GM21423 (cell line): Measurements from ENCODE around the gene MCTP1.

ENCODE experiments used
- ATAC-seq: cut with Tn5 transposase; IDR thresholded peaks from one replicate; pipeline ENCODE4 v1.9.1; 2021; ENCODE audit warnings: mild to moderate bottlenecking, moderate library complexity; ENCODE audit not compliant: unreplicated experiment

The MCTP1 gene

DNA sequence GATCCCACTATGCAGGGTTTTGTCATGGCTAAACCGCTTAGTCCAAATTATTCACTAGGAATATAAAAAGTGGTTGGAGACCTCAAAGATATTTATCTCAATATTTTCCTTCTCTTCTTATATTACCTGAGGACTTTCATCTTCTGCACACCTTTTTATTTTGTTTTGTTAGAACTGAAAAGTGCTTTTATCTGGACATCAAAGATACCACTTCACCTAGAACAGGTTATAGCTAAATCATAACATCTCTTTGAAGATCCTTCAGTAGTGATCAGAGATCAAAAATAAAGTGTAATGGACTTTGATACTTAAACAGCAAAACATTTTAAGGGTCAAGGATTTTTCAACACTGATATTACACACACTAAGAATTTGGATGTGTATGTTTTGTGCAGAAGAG, 160.2 kb downstream of the MCTP1 start:
- no peak for ATAC-seq

DNA sequence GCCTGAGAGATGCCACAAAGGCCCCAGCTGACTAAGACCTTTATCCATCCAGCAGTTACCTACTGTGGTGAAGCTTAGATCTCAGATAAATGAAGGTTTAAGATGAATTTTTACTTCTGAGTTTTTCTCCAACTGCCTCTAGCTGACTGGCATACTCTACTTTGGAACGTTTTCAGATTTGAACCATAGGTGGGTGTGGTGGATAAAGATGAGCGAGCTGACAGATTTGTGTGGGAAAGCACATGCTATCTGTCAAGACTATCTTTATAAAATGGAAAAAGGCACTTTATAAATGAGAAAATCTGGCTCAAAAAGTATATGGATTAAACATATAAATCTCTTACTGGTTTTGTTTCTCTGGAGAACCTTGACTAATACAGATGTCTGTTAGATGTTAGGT, 160.8 kb downstream of the MCTP1 start:
- ATAC-seq, result no peak

DNA sequence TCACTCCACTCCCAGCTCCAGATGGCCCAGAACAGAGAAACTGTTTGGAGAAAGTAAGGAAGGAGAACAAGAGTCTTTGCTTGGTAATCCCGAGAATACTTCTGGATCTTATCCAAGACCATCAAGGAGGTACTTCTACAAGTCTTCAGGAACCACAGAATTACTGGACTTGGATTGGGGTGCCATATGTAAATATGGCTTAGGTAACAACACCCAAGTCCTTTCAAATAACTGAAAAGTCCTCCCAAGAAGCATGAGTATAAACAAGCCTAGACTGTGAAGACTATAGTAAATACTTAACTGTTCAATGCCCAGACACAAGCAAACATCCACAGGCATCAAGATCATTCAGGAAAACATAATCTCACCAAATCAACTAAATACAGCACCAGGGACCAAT, 170.0 kb downstream of the MCTP1 start:
- ATAC-seq, result no peak

DNA sequence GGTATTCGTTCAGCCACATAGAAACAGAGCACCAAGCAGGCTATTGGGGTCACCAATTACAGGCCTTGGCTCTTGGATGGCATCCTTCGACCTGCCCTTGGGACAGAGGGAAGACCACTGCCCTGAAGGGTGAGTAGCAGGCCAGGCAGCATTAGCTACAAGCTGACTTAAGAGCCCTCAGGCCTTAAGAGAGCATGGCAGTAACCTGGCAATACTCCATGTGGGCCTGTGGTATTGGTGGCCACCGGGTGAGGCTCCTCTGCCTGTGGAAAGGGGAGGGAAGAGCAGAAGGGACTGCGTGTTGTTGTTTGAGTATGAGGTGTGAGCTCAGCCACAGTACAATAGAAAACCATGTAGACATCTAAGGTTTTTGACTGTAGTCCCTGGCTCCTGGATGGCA, 170.6 kb downstream of the MCTP1 start:
- ATAC-seq, result no peak

DNA sequence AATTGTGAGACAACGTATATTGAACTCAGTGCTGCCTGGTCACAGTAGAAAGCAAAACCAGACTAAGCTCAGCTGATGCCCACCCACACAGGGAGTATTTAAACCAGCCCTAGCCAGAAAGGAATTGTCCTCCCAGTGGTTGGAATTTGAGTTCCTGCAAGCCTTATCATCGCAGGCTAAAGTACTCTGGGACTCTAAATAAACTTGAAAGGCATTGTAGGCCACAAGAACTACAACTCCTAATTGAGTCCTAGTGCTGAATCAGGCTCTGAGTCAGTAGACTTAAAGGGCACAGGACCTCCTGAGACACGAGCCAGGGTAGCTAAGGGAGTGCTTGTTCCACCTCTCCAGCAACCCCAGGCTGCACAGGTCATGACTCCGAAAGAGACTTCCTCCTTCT, 171.4 kb downstream of the MCTP1 start:
- no peak for ATAC-seq

DNA sequence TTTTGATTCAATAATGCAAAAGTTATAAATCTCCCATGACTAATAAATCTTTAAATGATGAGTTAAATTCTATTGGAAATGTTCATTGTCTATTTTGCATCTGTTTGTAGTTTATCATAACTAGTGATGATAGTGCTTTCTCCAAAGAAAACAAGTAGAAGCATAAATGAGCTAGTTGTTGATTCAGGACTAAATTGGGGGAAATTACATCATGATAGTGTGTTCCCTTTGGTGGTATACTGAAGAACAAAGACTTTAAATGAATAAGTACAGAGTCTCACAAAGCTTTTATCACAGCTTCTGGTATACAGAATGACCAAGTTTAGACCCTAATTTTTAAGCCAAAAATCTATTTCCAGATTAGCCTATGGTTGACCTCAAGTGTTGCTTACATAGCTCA, 173.8 kb downstream of the MCTP1 start:
- ATAC-seq, result no peak

DNA sequence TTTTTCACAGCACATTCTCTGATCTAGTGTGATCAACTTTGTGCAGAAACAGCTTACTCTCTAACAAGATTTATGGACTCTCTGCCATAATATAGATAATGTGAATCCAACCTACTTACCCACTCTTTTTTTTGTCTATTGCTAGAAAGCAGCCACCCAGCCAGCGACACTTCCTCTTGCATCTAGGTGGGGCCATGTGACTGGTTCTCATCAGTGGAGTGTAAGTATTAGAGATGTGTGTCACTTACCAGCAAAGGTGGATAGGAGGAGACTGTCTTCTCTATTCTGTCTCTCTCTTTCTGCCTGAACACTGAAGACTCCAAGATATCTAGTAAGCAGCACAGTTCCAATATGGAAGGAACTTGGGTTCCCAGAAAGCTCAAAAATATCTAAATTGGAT, 174.8 kb downstream of the MCTP1 start:
- no peak for ATAC-seq

DNA sequence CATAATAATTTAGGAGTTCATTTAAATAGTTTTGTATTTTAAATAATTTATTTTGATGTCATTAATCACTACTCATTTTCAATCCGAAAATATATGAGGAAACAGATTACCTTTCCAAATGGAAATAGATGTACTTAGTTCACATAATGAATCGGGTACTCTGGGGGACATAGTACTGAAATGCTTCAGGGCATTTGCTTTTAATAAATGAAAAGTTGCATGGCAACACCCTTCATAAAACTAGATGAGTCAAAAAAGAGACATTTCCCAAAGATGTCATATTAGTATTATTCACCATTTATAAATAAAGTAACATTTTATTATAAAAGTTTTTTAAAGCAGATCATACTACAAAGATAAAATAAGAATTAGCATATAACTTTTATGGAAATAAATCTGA, 177.8 kb downstream of the MCTP1 start:
- no peak for ATAC-seq

DNA sequence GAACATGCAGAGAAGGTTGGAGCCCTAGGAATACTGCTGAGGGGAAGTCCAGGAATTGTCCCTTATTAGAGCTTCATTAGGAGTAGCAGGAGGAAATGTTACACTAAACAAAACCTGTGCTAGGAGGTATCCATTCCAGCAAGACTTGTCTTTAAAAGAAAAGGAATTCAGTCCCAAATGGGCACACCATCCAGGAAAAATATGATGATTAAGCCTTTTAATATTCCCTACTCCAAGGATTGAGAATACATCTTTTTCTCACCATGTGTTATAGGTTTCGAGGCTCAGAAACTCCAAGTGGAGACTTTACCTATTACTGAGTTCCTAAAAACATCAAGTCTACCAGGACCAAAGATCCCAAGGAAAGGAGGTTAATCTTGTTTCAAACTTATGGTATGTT, 179.3 kb downstream of the MCTP1 start:
- no peak for ATAC-seq

DNA sequence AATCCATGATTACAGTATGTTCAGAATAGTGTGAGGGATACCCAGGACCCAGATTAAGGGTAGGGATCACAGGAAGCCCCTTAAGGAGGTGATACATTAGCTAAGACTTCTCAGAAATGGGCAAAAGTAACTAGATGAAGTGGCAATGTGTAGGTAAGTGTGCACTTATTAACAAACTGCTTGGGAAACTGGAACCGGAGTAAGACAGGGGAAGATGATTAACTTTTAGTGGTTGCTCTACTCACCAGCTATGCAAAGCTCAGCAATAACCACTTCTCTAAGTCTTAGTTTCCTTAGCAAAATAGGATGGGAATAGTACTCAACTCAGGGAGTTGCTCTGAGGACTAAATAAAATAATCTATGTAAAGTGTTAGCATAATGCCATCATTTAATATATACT, 182.2 kb downstream of the MCTP1 start:
- ATAC-seq, result peak; percentile 98

DNA sequence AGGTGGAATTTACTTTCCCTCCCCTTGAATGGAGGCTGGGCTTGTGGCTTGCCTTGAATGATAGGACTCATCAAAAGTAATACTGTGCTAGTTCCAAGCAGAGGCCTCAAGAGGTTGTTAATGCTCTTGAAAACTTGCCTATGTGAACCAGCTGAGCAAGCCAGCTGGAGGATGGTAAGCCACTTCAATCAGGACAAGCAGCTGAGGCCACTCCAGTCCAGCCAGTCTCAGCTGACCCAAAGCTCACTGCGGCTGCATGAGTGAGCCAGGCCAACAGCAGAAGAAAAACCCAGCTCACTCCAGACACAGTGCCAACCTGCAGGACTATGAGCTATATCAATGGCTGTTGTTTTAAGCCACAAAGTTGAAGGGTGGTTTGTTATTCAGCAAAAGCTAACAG, 182.8 kb downstream of the MCTP1 start:
- ATAC-seq, result peak; percentile 38

DNA sequence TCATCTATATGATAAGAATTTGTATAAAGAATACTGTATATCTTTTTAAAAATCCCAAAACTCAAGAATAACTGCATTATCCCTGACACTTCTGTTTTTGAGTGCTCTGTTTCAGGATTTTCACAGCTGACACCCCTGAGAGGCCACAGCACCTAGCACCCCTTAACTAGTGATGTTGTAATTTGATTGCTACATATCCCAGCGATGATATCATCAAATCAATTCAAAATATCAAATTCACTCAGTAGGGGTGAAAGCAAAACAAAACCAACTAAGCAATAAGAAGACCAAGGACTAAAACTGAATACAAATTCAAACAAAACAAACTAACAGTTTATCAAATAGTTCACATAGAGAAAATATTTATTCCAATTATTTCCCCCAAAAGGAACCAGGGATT, 184.3 kb downstream of the MCTP1 start:
- ATAC-seq, result no peak

DNA sequence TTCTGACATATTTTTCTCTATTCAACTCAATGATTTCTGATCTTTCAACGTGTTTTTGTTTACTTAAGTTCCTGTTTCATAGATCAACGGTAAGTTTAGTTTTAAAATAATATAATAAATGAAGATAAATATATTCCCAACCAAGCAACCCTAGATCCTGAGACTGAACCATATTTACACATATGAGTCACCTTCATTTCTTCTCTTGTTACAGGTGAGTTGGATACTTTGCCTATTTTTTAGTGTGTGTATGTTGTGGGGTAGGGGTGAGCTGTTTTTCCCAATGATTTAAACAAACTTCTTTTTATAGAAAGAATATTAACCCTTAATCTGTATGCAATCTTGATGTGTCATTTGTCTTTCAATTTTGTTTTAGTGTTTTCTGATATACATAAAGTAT, 186.9 kb downstream of the MCTP1 start:
- ATAC-seq, result no peak

DNA sequence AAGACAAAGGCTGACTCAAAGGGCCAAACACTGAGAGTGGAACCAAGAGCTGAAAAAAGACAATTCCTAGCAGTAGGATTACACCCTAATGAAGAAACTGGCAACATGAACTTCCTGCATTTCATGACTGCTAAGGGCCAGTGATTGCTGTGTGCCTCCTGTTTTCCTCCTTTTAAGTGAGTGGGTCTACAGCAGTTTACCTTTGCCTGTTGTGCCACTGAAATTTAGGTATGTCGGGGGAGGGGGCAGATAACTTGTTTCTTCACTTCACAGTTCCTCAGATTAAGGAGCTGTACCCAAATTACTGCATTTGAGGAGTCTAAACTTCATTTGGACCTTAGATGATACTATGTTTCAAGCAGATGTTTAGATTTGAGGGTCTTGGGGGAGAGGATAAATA, 191.7 kb downstream of the MCTP1 start:
- ATAC-seq, result no peak

DNA sequence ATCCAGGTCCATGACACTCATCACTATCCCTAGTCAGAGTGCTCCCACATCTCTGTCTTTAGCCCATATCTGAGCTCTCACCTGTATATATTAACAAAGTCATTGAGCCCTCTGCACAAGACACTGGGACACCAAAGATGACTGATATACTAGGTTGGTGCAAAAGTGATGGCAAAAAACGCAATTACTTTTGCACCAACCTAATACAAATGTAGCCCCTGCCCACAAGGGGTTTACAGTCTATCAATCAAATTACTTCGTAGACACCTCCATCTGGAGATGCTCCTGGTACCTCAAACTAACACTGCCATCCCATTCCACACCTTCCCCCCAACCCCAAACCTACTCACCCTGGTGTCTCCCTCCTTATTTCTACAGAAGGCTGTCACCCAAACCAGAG, 194.1 kb downstream of the MCTP1 start:
- ATAC-seq, result no peak

DNA sequence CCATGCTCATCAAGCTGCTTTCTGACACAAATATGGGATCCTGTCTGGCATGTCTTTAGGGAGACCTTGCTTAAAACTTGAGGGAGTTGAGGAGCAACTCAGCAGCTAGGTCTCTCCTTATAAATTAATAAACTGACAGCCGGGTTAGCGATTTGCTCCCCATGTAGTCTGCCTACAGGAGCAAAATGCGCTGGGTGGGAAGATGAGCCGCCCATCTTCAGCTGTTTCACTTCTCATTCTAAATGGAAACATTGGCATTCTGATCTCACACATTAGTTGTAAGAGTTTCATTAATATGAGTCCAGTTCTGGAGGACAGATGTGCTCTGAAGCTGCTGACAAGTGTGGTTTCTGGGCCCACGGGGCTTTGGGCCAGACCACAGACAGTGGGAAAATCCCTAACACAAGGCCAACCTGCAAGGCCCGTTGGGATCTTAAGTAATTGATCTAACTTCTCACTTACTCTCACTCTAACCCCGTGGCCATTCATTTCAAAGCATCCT, 197.0 kb downstream of the MCTP1 start:
- peak; percentile 79 for ATAC-seq

DNA sequence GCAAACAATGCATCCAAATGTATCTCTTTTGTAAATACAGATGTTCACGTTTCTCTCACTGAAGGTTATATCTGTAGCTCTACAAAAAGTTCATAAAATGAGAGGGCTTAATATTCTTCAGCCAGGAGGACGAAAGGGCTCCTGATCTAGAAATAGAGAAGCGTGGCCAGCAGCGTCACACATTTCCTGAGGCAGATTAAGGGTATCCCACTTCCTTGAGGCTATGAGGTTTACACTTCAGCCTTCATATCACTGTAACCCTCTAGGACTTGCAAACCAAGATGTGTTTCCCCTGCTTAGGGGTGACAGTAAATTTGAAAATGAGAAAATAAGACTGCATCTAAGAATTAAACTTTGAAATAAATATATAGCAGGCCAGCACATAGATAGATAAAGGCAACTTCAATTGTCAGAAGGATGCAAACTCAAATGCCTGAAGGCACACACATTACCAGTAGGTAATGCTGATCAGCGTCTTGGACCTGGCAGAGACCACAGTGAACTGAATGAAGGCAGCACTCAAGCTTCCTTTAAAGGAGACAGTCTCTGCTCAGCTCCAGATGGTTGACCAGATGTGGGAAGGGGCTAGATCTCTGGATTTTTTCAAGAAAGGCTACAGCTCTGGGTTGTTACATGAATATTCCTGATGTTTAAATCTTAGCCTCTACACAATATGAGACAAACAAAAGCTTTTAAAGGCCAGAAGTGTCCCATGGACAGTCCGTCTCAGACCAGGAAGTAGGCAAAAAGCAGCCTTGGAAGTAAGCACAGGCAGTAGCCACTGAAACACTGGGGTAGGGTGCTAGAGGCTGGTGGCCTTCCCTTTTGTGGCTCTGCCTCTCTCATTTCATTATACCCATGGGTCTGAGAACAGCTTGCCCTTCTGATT, 197.7 kb downstream of the MCTP1 start:
- ATAC-seq, result peak; percentile 39

DNA sequence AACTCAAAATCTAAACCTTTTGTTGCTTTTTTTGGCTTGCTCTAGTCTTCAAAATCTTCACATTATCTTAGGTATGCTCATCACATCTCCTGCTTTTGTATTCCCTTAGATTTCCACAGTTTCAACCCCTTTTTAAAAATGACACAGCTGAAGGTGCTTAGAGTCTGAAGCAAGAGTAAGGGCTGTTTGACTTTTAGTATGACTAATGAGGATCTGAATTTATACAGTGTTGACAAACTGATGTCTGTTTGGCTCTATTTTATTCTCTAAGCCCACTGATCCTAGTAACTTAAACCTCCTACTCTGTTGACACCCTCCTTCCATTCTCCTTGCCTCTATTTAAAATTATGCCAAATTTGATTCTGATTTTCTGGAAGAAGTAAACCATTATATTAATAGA, 200.1 kb downstream of the MCTP1 start:
- ATAC-seq, result no peak

DNA sequence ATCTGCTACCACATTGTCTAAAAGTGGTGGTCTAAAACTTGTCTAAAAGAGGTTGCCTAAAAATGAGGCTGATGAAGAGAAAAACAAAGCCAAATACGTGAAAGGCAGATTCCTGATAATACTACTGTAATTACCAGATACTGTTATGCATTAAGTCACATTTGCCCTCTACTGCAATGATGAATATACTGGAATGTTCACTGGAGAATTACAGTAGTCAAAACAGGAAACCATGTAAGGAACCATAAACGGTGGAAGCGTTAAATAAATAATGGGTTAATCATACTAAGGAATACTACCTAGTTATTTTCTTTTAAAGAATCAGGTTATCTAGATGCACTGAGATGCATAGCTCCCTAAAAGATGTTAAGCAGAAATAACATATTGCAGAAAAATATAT, 201.3 kb downstream of the MCTP1 start:
- ATAC-seq, result no peak

DNA sequence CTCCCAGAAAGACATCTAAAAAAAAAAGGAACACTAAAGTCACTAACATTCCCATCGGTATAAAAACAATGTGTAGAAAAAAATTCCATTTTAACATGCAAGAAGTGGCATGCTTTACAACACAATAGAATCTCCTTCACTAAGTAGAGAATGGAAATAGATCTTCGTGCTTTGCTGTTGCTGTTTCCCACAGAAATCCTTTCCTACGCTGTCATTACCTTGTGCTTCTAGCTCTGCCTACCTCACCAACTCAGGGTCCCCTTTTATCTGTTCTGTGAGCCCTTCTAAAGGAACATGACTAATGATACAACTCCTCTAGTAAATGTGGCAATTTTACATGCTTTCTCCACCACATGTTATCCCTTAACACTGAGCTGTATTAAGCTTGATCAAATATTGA, 202.9 kb downstream of the MCTP1 start:
- ATAC-seq, result peak; percentile 6

DNA sequence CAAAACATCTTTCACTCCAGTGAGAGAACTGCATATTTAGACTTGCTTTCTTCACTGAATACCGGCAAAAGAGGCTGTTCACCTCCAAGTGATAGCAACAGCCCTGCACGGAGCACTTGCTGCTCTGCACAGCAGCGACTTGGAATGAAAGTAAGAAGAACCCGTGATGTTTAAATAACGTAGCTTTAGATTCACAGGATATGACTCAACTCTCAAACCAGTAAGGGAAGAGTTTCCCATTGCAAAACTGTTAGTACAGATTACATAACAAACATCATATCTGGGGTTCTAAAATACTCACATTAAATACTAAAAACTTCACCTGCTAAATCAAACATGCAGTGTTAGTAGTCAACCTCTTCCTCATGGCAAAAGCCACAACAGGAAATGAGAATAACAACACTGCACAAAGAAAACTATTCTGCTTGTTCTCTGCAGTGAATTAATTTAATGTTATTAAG, 203.4 kb downstream of the MCTP1 start:
- ATAC-seq, result peak; percentile 91

DNA sequence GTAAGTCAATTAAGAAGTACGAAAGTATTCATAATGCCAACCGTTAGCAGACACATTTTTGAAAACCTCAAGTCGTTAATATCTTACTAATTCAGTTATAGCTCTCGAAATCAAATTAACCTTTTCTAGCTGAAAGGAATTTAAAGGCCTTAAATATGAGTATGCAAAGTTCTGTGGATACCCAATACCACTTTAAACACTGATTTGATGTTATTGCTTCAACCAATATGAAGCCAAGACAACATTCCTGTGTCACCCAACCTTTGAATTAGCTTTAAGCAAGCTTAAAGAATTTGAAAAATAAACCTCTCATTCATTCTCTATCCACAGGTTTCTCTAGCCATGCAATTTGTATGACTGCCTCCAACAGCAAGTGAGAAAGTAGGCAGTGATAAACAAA, 204.5 kb downstream of the MCTP1 start:
- no peak for ATAC-seq

DNA sequence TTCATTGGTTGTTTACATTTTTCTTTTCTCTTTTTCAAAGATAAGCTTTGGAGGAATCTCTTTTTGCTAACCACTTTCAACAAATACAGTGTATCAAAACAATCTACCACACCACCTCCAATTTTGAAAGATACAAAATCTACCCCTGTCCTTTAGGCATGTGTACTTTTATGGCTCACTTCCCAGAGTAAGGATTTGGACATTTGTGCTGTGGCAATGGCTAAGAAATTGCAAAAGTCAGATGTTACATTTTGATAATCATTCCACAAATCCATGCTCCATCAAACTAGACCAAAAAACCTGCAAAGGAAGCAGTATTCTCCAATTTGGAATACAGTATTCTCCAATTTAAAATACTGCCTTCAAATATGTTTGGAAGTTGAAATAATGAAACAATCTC, 204.9 kb downstream of the MCTP1 start:
- ATAC-seq, result no peak
